ENCODE data around the gene FOCAD.

- TF ChIP-seq CTCF (conservative IDR thresholded peaks at IDR 0.05) (no peak), EZH2 (IDR thresholded peaks at IDR 0.05; ENCODE audit: low read depth) (no peak)
Observed at GRCh38 chr9:20870115-20870514, 186.1 kb downstream of the FOCAD start.
